Right lobe of liver (tissue), 6 donors: ENCODE results near the gene DLX1. TPM values are rescaled to one million over a fixed set of nuclear protein-coding genes. Genes with fewer than 3 reads are reported as not detected.

Source experiments
- ATAC-seq, 4 donors: fragments of 200-7000 bp; cut with Tn5 transposase; one replicate each; pipeline ENCODE4 v1.9.1; 2020; ENCODE audit warnings: mild to moderate bottlenecking in 4 of 4, moderate library complexity in 4 of 4
- DNase-seq, 3 donors: peaks; one replicate each; pipeline ENCODE4 v3.0.0-alpha.2; 2020
- H3K27ac ChIP-seq, 3 donors: fragments of 200-600 bp; one replicate each; pipeline ENCODE4 v1.8.0; 2022
- H3K27me3 ChIP-seq, 2 donors: fragments of 200-600 bp; one replicate each; pipeline ENCODE4 v1.8.0; 2022
- H3K36me3 ChIP-seq, 4 donors: fragments of 200-600 bp; sonication (generic) in 1 of 4; one replicate each; pipeline versions ENCODE4 v1.5.1 to v1.8.0; 2017 to 2022; ENCODE audit warnings: control low read depth in 1 of 4
- H3K4me1 ChIP-seq, 4 donors: fragments of 200-600 bp; sonication (generic) in 1 of 4; one replicate each; pipeline versions ENCODE4 v1.5.1 to v1.8.0; 2017 to 2022; ENCODE audit warnings: control low read depth in 1 of 4
- H3K4me3 ChIP-seq, 3 donors: fragments of 200-600 bp; one replicate each; pipeline ENCODE4 v1.8.0; 2022
- H3K9me3 ChIP-seq, 4 donors: fragments of 200-600 bp; sonication (generic) in 1 of 4; one replicate each; pipeline versions ENCODE4 v1.5.1 to v1.8.0; 2017 to 2022; ENCODE audit warnings: control low read depth in 1 of 4
- CTCF ChIP-seq, 4 donors: fragments of 200-600 bp in 3 of 4; fragments of 450-650 bp in 1 of 4; IDR thresholded peaks; one replicate each; pipeline versions ENCODE4 v1.5.1 to v1.8.0; 2016 to 2022; ENCODE audit warnings: antibody characterized with exemption in 4 of 4, mild to moderate bottlenecking in 2 of 4
- POLR2A ChIP-seq: fragments of 450-650 bp; IDR thresholded peaks from one replicate; pipeline ENCODE4 v1.6.1; 2017; ENCODE audit warnings: antibody characterized with exemption, mild to moderate bottlenecking
- WGBS: methylation state at CpG from one replicate; pipeline ENCODE4 v1.1.6; 2018; ENCODE audit warnings: low coverage, low lambda C conversion rate; ENCODE audit not compliant: insufficient coverage; ENCODE audit errors: missing lambda C conversion rate; 5-methylcytosine and 5-hydroxymethylcytosine counted together
- intact Hi-C, 2 donors: fragments of 100-400 bp; cut with DNase I; formaldehyde crosslinking; loops; one replicate each; pipeline versions ENCODE4 v1.11.2 to v1.14.1; 2022
- total RNA-seq, 6 experiments: library from RNA; depleted of rRNA in 2 of 6; stranded (reverse); fragments of >200 nt in 2 of 6; fragmentation: NEBNext Ultra II Directional in 3 of 6; extraction: Animal tissue kit (Norgen Biotek cat#: 25700) in 3 of 6; gene quantifications; one replicate each; pipeline versions ENCODE4 v1.1.0 to v1.2.4, GENCODE V29; 2016 to 2023
- donor health status: DM: no; HTN: yes; CAD: no.
- donor health status: DM: no; HTN: no; CAD: no.
- donor health status: DM: no; HTN: no; CAD: no.
- donor health status: DM: no; HTN: yes; CAD: no.
- donor health status: DM: no; HTN: yes; CAD: no.

Gene DLX1
- total RNA-seq, 6 experiments from 2014 or later = not detected

GRCh38 chr2:172082944-172083627, 2.2 kb upstream of the DLX1 start:
- Histone ChIP-seq H3K36me3 (no peaks in the 10 kb centered on the region), H3K4me1 (peaks cover 0 to 27% (median 5%) of the 10 kb centered on the region in 4 donors), H3K4me3 (no peak overlapping the region), H3K9me3 (no peaks in the 10 kb centered on the region), H3K27ac (no peak overlapping the region), H3K27me3 (peaks cover 43 to 92% of the 10 kb centered on the region in 2 donors)
- intact Hi-C loops = no loop called here
- no peak for DNase-seq
- 8% methylated on average over 28 of the region's 42 CpGs for WGBS
- ATAC-seq = no peak
- TF ChIP-seq POLR2A (no peak), CTCF (IDR thresholded peaks at IDR 0.05) (no peak)

- no peak for TF ChIP-seq CTCF (IDR thresholded peaks at IDR 0.05)
- no peak for TF ChIP-seq POLR2A
- intact Hi-C loops = no loop called here
- peaks cover 44 to 94% of the 10 kb centered on the region in 2 donors for H3K27me3 ChIP-seq
- H3K4me1 ChIP-seq = peaks cover 0 to 27% (median 5%) of the 10 kb centered on the region in 4 donors
- ATAC-seq (no peak), DNase-seq (no peak)
- no peak overlapping the region for H3K27ac ChIP-seq
- H3K36me3 ChIP-seq = no peaks in the 10 kb centered on the region
- no peak overlapping the region for H3K4me3 ChIP-seq
- WGBS = 9% methylated on average over 15 of the region's 23 CpGs
- H3K9me3 ChIP-seq = no peaks in the 10 kb centered on the region
These were observed 1.5 kb upstream of the DLX1 start for GRCh38 chr2:172083628-172084394.

- ATAC-seq (no peak), DNase-seq (no peak)
- Histone ChIP-seq H3K4me1 (peaks cover 0 to 27% (median 5%) of the 10 kb centered on the region in 4 donors), H3K27ac (no peak overlapping the region), H3K9me3 (no peaks in the 10 kb centered on the region), H3K36me3 (no peaks in the 10 kb centered on the region), H3K4me3 (peak overlapping the region in 1 of 3 donors; percentile 12), H3K27me3 (peaks cover 48 to 95% of the 10 kb centered on the region in 2 donors)
- 10% methylated on average over 2 of the region's 17 CpGs for WGBS
- intact Hi-C loops = no loop called here
- TF ChIP-seq POLR2A (no peak), CTCF (IDR thresholded peaks at IDR 0.05) (no peak)
These were observed 987 bp upstream of the DLX1 start for GRCh38 chr2:172084395-172084644.

- DNase-seq (peak in 1 of 3 donors; percentile 69), ATAC-seq (peak; percentile 65 to 81 (median 73))
- no peaks in the 10 kb centered on the region for H3K9me3 ChIP-seq
- no peak overlapping the region for H3K27ac ChIP-seq
- peaks cover 0 to 27% (median 5%) of the 10 kb centered on the region in 4 donors for H3K4me1 ChIP-seq
- TF ChIP-seq POLR2A (no peak), CTCF (IDR thresholded peaks at IDR 0.05) (no peak)
- intact Hi-C loops = no loop called here
- no CpG with 5 or more reads among the region's 76 CpGs for WGBS
- H3K4me3 ChIP-seq = peak overlapping the region; percentile 11 to 25 (median 12)
- H3K36me3 ChIP-seq = no peaks in the 10 kb centered on the region
- H3K27me3 ChIP-seq = peaks cover 54 to 96% of the 10 kb centered on the region in 2 donors
These were observed 455 bp upstream of the DLX1 start for GRCh38 chr2:172084645-172085459.
